HEK293 (cell line): ENCODE data around the gene PROM2.

Experiments
- BCL11A ChIP-seq: fragments of 450-650 bp; formaldehyde crosslinking; IDR thresholded peaks from 2 replicates; pipeline ENCODE4 v1.5.1; 2016; ENCODE audit warnings: low read depth, missing biosample characterization, missing genetic modification characterization
- GLIS2 ChIP-seq: fragments of 450-650 bp; formaldehyde crosslinking; IDR thresholded peaks from 2 replicates; pipeline ENCODE4 v1.5.1; 2016; ENCODE audit warnings: missing biosample characterization, missing genetic modification characterization
- HIC1 ChIP-seq: fragments of 450-650 bp; formaldehyde crosslinking; IDR thresholded peaks from 2 replicates; pipeline ENCODE4 v1.5.1; 2016; ENCODE audit warnings: missing biosample characterization, missing genetic modification characterization
- HOXA7 ChIP-seq: sonication (generic); formaldehyde crosslinking; IDR thresholded peaks from 2 replicates; pipeline ENCODE4 v1.8.1; 2022; ENCODE audit warnings: missing genetic modification reagents, borderline replicate concordance
- IKZF3 ChIP-seq: fragments of 450-650 bp; IDR thresholded peaks from 2 replicates; pipeline ENCODE4 v1.5.0; 2018; ENCODE audit warnings: missing biosample characterization, mild to moderate bottlenecking, missing genetic modification characterization, moderate library complexity
- INSM2 ChIP-seq: fragments of 450-650 bp; formaldehyde crosslinking; IDR thresholded peaks from 2 replicates; pipeline ENCODE4 v1.5.1; 2016; ENCODE audit warnings: missing biosample characterization, missing genetic modification characterization
- MYNN ChIP-seq: fragments of 450-650 bp; formaldehyde crosslinking; IDR thresholded peaks from 2 replicates; pipeline ENCODE4 v1.5.1; 2016; ENCODE audit warnings: missing biosample characterization, missing genetic modification characterization, borderline replicate concordance
- MZF1 ChIP-seq: fragments of 450-650 bp; formaldehyde crosslinking; IDR thresholded peaks from 2 replicates; pipeline ENCODE4 v1.5.1; 2017; ENCODE audit warnings: missing biosample characterization, missing genetic modification characterization, borderline replicate concordance
- OSR2 ChIP-seq: fragments of 450-650 bp; formaldehyde crosslinking; IDR thresholded peaks from 2 replicates; pipeline ENCODE4 v1.5.1; 2016; ENCODE audit warnings: missing biosample characterization, missing genetic modification characterization
- PBX3 ChIP-seq: sonication (generic); formaldehyde crosslinking; IDR thresholded peaks from 2 replicates; pipeline ENCODE4 v1.8.1; 2022; ENCODE audit warnings: mild to moderate bottlenecking, moderate library complexity, missing genetic modification reagents
- PRDM10 ChIP-seq: fragments of 450-650 bp; formaldehyde crosslinking; IDR thresholded peaks from 2 replicates; pipeline ENCODE4 v1.5.1; 2016; ENCODE audit warnings: missing biosample characterization, missing genetic modification characterization
- PRDM4 ChIP-seq: fragments of 450-650 bp; formaldehyde crosslinking; IDR thresholded peaks from 2 replicates; pipeline ENCODE4 v1.5.1; 2017; ENCODE audit warnings: missing biosample characterization, missing genetic modification characterization
- RBAK ChIP-seq: fragments of 450-650 bp; formaldehyde crosslinking; IDR thresholded peaks from 2 replicates; pipeline ENCODE4 v1.5.1; 2016; ENCODE audit warnings: missing biosample characterization, missing genetic modification characterization
- SP7 ChIP-seq: fragments of 450-650 bp; formaldehyde crosslinking; IDR thresholded peaks from 2 replicates; pipeline ENCODE4 v1.5.1; 2016; ENCODE audit warnings: missing biosample characterization, missing genetic modification characterization
- ZBTB17 ChIP-seq: fragments of 450-650 bp; formaldehyde crosslinking; IDR thresholded peaks from 2 replicates; pipeline ENCODE4 v1.5.1; 2016; ENCODE audit warnings: missing biosample characterization, missing genetic modification characterization
- ZBTB8A ChIP-seq: fragments of 450-650 bp; formaldehyde crosslinking; IDR thresholded peaks from 2 replicates; pipeline ENCODE4 v1.5.1; 2016; ENCODE audit warnings: missing biosample characterization, missing genetic modification characterization
- ZNF335 ChIP-seq: fragments of 450-650 bp; formaldehyde crosslinking; conservative IDR thresholded peaks from 2 replicates; pipeline ENCODE4 v1.5.1; 2016; ENCODE audit warnings: missing biosample characterization, missing genetic modification characterization
- ZNF341 ChIP-seq: fragments of 450-650 bp; formaldehyde crosslinking; IDR thresholded peaks from 2 replicates; pipeline ENCODE4; 2016; ENCODE audit warnings: low read depth, missing biosample characterization, missing genetic modification characterization
- ZNF350 ChIP-seq: fragments of 450-650 bp; formaldehyde crosslinking; IDR thresholded peaks from 2 replicates; pipeline ENCODE4 v1.5.0; 2017; ENCODE audit warnings: missing biosample characterization, mild to moderate bottlenecking, missing genetic modification characterization
- ZNF398 ChIP-seq: fragments of 450-650 bp; formaldehyde crosslinking; IDR thresholded peaks from 2 replicates; pipeline ENCODE4 v1.5.1; 2017; ENCODE audit warnings: missing biosample characterization, missing genetic modification characterization
- ZNF558 ChIP-seq: fragments of 450-650 bp; formaldehyde crosslinking; IDR thresholded peaks from 2 replicates; pipeline ENCODE4 v1.5.1; 2016; ENCODE audit warnings: missing biosample characterization, missing genetic modification characterization
- ZNF600 ChIP-seq: fragments of 450-650 bp; formaldehyde crosslinking; IDR thresholded peaks from 2 replicates; pipeline ENCODE4 v1.5.1; 2016; ENCODE audit warnings: missing biosample characterization, missing genetic modification characterization
- ZNF626 ChIP-seq: fragments of 450-650 bp; sonication (Bioruptor Pico); formaldehyde crosslinking; IDR thresholded peaks from 2 replicates; pipeline ENCODE4 v1.5.1; 2018; ENCODE audit warnings: missing biosample characterization, missing genetic modification characterization, inconsistent platforms
- ZNF629 ChIP-seq: fragments of 450-650 bp; formaldehyde crosslinking; IDR thresholded peaks from 2 replicates; pipeline ENCODE4 v1.5.1; 2017; ENCODE audit warnings: missing biosample characterization, missing genetic modification characterization
- ZNF660 ChIP-seq: fragments of 450-650 bp; IDR thresholded peaks from 2 replicates; pipeline ENCODE4 v1.5.1; 2018; ENCODE audit warnings: missing biosample characterization, mild to moderate bottlenecking, missing genetic modification characterization
- ZNF777 ChIP-seq: fragments of 450-650 bp; formaldehyde crosslinking; IDR thresholded peaks from 2 replicates; pipeline ENCODE4 v1.5.1; 2017; ENCODE audit warnings: missing biosample characterization, missing genetic modification characterization, borderline replicate concordance
- ZNF792 ChIP-seq: fragments of 450-650 bp; formaldehyde crosslinking; IDR thresholded peaks from 2 replicates; pipeline ENCODE4 v1.5.1; 2016; ENCODE audit warnings: missing biosample characterization, missing genetic modification characterization
- ZXDB ChIP-seq: fragments of 450-650 bp; formaldehyde crosslinking; IDR thresholded peaks from 2 replicates; pipeline ENCODE4 v1.5.1; 2016; ENCODE audit warnings: missing biosample characterization, missing genetic modification characterization

Gene PROM2

GRCh38 chr2:95333888-95334338 lies 59.7 kb downstream of the PROM2 start (continued):
- peak; percentile 95 for TF ChIP-seq HIC1
- peak; percentile 82 for TF ChIP-seq ZNF335 (tag by site-specific recombination)
- TF ChIP-seq BCL11A (tag by site-specific recombination) = peak; percentile 73; the same call in 1 of the 2 replicates
- peak; percentile 80 for TF ChIP-seq ZXDB (tag by site-specific recombination)
- peak; percentile 35; the same call in 1 of the 2 replicates for TF ChIP-seq PRDM4 (tag by site-specific recombination)
- no peak for TF ChIP-seq RBAK (tag by site-specific recombination)
- no peak for TF ChIP-seq ZNF777 (tag by site-specific recombination)
- peak; percentile 45; the same call in 1 of the 2 replicates for TF ChIP-seq MZF1
- peak; percentile 100 for TF ChIP-seq ZNF660 (tag by site-specific recombination)
- TF ChIP-seq ZNF629 = peak; percentile 90
- TF ChIP-seq HOXA7 (CRISPR knock-in tag) = no peak
- peak; percentile 46; the same call in 1 of the 2 replicates for TF ChIP-seq OSR2 (tag by site-specific recombination)
- TF ChIP-seq ZNF626 (tag by site-specific recombination) = no peak
- peak; percentile 80 for TF ChIP-seq SP7 (tag by site-specific recombination)
- peak; percentile 64; the same call in 1 of the 2 replicates for TF ChIP-seq PRDM10 (tag by site-specific recombination)
- 0 out of 2 replicates have a peak, but pooled peaks have one; percentile 17 for TF ChIP-seq ZNF600 (tag by site-specific recombination)
- TF ChIP-seq ZNF558 (tag by site-specific recombination) = peak; percentile 49; the same call in 1 of the 2 replicates
- TF ChIP-seq ZNF350 (tag by site-specific recombination) = no peak
- no peak for TF ChIP-seq PBX3 (CRISPR knock-in tag)
- 0 out of 2 replicates have a peak, but pooled peaks have one; percentile 61 for TF ChIP-seq ZNF792 (tag by site-specific recombination)
- TF ChIP-seq MYNN (tag by site-specific recombination) = no peak
- peak; percentile 80 for TF ChIP-seq ZBTB17 (tag by site-specific recombination)
- peak; percentile 78 for TF ChIP-seq ZNF341 (tag by site-specific recombination)
- TF ChIP-seq ZBTB8A (tag by site-specific recombination) = peak; percentile 43; the same call in 1 of the 2 replicates
- peak; percentile 64 for TF ChIP-seq IKZF3 (tag by site-specific recombination)
- peak; percentile 67 for TF ChIP-seq GLIS2 (tag by site-specific recombination)
- TF ChIP-seq ZNF398 (tag by site-specific recombination) = no peak
- peak; percentile 70; the same call in 1 of the 2 replicates for TF ChIP-seq INSM2 (tag by site-specific recombination)
